Panc1 (cell line): ENCODE measurements around the gene SMOC2.

ENCODE experiments used
- CTCF ChIP-seq: fragments of 450-650 bp; IDR thresholded peaks from 2 replicates; pipeline ENCODE4 v1.5.1; 2017; ENCODE audit warnings: mild to moderate bottlenecking
- POLR2AphosphoS5 ChIP-seq: IDR thresholded peaks from 2 replicates; pipeline ENCODE4 v1.6.1; 2012; ENCODE audit warnings: mild to moderate bottlenecking, low read depth, low read length, moderate library complexity

GRCh38 chr6:168525114-168525513, 84.1 kb downstream of the SMOC2 start:
- TF ChIP-seq POLR2AphosphoS5 (no peak), CTCF (no peak)
